GM19438 (cell line): ENCODE measurements around the gene LRRC42.
"Not testable (repeated sequence)": the region's sequence is repeated elsewhere in the genome, so short reads cannot be mapped to it uniquely, and the experiment has no call there.

Experiments used
- ATAC-seq: cut with Tn5 transposase; IDR thresholded peaks from one replicate; pipeline ENCODE4 v1.9.1; 2021; ENCODE audit warnings: low read depth; ENCODE audit not compliant: unreplicated experiment

Gene LRRC42

DNA sequence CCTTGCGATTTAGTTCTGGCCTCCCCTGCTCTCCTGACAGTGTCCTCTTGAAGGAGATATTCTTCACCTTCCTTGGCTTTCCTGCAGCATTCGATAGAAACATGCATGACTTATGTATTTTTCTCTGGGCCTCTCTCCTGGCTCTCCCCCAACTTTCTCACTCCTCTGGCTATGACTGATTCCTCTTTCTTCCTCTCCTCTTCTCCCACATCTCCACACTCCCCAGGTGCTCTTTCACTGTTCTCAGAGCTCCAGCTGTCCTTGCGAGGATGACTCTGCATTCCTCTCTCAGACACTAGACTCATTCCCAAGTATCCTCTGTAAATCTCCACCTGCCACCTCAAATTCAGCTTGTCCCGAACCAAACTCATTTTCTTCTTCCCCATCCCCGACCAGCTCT, 18.0 kb downstream of the LRRC42 start:
- no peak for ATAC-seq

DNA sequence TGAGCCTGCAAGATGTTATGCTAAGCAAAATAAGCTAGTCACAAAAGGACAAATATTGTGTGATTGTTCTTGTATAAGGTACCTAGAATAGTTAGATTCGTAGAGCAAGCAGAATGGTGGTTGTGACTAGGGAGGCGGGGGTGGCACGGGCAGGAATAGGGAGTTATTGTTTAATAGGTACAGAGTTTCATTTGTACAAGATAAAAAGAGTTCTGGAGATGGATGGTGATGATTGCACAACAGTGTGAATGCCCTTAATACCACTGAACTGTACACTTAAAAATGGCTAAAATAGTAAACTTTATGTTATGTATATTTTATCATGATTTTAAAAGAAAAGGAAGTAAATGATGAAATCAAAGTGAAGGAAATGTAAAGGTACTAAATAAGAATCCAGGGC, 20.6 kb downstream of the LRRC42 start:
- ATAC-seq = no peak

DNA sequence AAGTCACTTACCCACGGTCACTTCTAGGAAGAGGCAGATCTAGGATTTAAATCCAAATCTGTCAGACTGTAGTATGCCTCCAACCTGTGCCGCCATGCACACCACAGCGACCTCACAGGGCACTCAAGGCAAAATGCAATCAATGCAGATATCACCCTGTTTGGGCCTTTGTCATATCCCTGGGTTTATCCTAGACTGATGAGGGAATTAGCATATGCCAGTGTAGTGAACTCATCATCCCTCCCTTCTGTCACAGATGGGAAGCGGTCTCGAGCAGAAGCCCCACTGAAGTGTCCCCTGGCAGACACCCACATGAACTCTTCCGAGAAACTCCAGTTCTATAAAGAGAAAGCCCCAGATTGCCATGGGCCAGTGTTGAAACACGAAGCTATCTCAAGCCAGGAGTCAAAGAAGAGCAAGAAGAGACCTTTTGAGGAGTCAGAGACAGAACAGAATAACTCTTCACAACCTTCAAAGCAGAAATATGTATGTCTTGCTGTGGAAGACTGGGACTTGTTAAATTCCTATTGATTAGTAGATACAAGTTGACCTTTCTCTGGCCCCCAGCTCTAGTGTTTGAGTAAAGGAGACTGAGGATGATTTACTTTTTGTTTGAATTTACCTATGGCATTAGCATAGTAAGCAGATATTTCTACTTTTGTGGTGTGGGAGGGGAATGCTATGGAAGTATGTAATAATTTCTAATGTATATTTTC, 21.4 kb downstream of the LRRC42 start:
- no peak for ATAC-seq

GRCh38 chr1:53968125-53968513, 22.0 kb downstream of the LRRC42 start:
- ATAC-seq = no peak

- ATAC-seq = not testable (repeated sequence)
These were observed 23.2 kb downstream of the LRRC42 start for GRCh38 chr1:53969323-53969722.

DNA sequence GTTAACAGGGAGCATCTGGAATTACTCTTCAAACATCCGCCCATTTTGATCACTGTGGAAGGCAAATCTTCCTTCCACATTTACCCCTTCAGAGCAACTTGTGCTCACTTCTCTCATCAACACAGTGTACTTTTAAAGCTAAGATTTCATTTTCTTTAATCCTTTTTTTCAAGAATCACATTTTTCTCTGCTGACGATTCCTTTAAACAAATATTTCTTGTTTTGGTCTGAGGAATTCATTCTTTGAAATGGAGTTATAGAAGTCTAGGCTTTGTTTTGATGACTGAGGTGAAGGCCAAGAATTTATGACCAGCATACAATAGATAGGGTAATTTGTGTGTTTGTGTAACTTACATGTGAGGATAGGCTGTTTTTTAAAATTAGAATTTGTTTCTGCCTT, 25.6 kb downstream of the LRRC42 start:
- ATAC-seq = no peak

GRCh38 chr1:53975861-53976260, 29.7 kb downstream of the LRRC42 start:
- no peak for ATAC-seq

GRCh38 chr1:53979712-53980450, 33.7 kb downstream of the LRRC42 start:
- ATAC-seq = no peak

- ATAC-seq = no peak
These were observed 35.1 kb downstream of the LRRC42 start for GRCh38 chr1:53981220-53981619.

GRCh38 chr1:53982034-53982762, 36.0 kb downstream of the LRRC42 start:
- ATAC-seq = no peak

DNA sequence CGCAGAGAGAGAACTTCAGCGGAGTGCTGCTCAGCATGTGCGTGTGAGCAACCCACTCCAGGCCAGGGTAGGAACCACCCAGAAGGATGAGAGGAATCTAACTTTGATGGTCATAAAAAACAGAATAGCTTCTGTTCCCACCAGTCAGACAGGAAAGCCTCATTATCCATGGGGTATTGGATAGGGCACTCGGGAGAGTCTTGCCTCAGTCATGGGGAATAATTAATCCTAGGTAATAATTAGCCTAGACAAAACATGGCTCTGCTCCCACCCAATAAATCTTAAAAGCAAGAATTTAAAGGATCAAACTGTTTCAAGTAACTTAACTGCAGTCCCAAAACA, 36.6 kb downstream of the LRRC42 start:
- ATAC-seq = no peak

GRCh38 chr1:53984726-53985125, 38.6 kb downstream of the LRRC42 start:
- no peak for ATAC-seq

GRCh38 chr1:53986458-53986857, 40.3 kb downstream of the LRRC42 start:
- ATAC-seq = no peak

DNA sequence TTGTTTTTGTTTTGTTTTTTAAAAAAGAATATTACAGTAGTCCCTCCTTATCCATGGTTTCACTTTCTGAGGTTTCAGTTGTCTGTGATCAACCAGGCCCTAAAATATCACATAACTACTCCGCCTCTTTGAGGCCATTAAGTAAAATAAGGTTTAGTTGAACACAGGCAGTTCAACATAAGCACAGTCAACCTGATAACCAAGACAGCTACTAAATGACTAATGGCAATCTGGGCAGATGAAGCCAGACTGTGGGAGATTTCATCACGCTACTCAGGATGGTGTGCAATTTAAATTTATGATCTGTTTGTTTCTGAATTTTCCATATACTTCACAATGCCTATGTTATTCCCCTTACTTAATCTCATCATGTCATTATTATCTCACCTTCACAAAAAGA, 41.7 kb downstream of the LRRC42 start:
- ATAC-seq = no peak

- no peak for ATAC-seq
These were observed 46.1 kb downstream of the LRRC42 start for GRCh38 chr1:53992085-53992874.

- ATAC-seq = not testable (repeated sequence)
These were observed 48.4 kb downstream of the LRRC42 start for GRCh38 chr1:53994516-53994915.

GRCh38 chr1:53995683-53996082, 49.5 kb downstream of the LRRC42 start:
- no peak for ATAC-seq

GRCh38 chr1:53998223-53998622, 52.1 kb downstream of the LRRC42 start:
- ATAC-seq = no peak

DNA sequence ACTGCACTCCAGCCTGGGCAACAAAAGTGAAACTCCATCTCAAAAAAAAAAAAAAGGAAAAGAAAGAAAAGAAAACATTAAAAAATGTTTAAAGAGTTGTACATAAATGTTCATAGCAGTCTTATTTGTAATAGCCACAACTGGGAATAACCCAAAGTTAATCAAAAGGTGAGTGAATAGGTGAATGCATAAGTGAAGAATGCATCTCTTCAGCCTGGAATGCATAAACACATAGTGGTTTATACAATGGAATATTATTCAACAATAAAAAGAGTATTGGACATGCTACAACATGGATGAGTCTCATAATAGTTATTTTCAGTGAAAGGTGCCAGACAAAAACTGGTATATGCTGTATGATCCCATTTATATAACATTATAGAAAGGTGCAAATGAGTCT, 53.8 kb downstream of the LRRC42 start:
- no peak for ATAC-seq

- no peak for ATAC-seq
These were observed 55.4 kb downstream of the LRRC42 start for GRCh38 chr1:54001591-54001990.
